COLO668 (cell line): ENCODE data around the gene CNKSR3.
A peak's percentile ranks its signal among the peaks of the same experiment; 100 is the strongest.
"Not testable (repeated sequence)": the region's sequence is repeated elsewhere in the genome, so short reads cannot be mapped to it uniquely, and the experiment has no call there.

Experiments used
- DNase-seq: peaks from one replicate; lab custom pipeline; 2025; ENCODE audit not compliant: unreplicated experiment; lab: John Stamatoyannopoulos, UW

CNKSR3 gene

DNA sequence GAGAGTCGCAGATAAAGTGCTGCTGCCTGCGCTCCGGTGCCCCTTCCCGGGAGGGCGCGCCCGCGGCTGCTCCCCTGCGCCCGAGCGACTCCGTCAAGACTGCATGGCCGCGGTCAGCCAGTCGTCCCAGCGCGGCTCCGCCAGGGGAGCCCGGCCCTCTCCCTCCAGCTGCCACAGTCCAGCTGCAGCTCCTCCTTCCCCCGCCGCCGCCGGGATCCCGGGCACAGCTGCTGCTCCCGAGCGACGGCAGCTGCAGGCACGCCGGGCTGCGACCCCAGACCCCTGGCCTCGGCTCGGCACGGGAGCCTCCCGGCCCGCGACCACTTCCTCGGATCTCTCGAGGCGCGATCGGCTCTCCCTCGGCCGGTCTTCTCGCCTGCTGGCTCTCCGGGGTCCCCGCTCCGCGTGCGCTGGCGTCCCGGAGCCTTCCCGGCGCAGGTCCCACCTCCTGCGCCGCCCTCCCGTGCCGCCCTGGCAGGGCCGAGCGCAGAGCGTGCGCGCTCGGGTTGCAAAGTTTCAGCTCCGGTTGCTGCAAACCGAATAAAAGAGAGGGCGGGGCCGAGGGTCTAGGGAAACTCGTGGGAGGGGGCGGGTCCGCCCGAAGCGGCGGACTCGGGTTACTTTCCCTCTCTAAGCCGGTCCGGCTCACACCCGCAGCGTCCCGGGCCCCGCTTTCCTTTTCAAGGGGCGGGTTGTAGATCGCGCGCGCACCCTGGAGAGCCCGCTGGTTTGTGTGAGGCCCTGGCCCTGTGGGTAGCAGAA is at the start of gene CNKSR3:
CNKSR3 (minus strand) TSS at position 542 of the 762 bp plus-strand sequence. CDS start 571 bp downstream, outside the sequence.
- DNase-seq: peak; percentile 93

DNA sequence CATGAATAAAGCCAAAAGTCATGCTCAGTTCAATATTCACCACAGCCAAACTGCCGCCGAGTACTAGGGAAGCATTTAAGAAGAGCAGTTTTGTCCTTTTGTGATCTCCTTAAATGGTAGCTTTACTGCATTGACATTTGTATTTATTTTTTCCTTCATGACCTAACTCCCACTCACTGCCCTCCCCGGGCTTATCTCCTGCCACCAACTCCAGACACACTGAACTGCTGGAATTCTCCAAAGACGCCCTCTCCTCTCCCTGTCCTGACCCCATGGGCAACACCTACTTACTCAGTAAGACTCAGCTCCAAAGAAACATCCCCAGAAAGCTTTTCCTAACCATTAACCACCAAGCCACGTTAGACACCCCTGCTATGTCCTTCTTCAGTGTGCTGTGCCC is 48.5 kb upstream of the CNKSR3 start:
- no peak for DNase-seq

DNA sequence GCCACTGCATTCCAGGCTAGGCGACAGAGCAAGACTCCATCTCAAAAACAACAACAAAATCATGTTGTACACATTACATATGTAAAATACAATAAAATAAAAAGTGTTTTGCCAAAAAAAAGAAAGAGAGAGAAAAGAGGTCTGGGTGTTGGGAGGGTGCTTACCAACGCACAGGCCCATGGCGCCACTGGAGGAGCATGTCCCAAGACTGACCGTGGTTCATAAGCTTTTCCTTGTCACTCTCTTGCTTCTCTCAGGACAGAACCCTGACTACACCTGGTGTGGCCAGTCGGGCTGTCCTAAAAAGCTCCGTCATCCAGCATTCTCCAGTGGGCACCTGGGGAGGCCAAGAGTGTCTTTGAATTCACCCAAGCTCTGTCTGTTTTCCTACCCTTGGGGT is 48.0 kb upstream of the CNKSR3 start:
- no peak for DNase-seq

DNA sequence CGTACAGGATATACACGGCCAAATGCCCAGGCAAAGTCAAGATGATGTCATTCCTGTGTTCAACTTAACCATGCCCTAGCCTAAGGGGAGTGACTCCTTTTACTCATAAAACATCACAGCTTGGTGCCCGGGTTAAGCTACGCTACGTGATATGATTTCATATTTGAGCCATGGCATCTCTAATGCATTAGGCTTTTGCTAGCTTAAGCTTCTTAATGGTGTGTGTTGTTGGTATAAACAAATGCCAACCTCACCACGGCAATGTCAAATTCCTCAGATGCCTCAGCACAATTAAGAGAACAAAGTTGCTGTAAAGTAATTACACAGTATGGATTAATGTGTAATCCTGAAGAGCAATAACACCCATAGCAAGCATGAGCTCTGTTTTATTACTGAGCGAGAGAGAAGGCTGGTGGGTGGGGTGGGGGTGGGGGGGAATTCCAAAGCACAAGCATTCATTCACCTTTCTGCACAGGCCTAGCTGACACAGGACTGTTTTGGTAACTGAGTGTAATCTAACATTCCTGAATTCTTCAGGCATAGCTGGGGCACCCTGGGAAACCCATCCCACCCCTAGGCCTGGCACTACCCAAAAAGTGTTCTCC is 44.7 kb upstream of the CNKSR3 start:
- no peak for DNase-seq

DNA sequence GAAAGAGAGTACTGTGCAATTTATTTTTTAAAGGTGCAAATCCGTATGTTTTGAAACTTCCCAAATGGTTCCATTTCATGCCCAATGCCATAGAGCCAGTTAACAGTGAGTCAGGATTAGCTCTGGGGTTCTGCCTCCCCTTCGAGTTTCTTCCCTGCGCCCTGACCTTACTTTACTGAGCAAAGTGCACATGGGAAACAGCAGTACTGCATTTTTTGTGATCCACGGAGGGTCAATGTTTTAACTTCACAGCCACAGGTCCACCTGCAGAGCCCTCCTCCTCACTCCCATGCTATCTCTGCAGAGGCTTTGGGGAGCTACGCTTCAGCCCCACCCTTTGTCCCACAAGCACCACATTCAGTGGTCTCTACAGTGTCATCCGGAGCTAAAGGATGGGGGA is 44.0 kb upstream of the CNKSR3 start:
- DNase-seq: no peak

- no peak for DNase-seq
These were observed 40.3 kb upstream of the CNKSR3 start for GRCh38 chr6:154550779-154551178.

- DNase-seq: no peak
These were observed 38.7 kb upstream of the CNKSR3 start for GRCh38 chr6:154549179-154549578.

DNA sequence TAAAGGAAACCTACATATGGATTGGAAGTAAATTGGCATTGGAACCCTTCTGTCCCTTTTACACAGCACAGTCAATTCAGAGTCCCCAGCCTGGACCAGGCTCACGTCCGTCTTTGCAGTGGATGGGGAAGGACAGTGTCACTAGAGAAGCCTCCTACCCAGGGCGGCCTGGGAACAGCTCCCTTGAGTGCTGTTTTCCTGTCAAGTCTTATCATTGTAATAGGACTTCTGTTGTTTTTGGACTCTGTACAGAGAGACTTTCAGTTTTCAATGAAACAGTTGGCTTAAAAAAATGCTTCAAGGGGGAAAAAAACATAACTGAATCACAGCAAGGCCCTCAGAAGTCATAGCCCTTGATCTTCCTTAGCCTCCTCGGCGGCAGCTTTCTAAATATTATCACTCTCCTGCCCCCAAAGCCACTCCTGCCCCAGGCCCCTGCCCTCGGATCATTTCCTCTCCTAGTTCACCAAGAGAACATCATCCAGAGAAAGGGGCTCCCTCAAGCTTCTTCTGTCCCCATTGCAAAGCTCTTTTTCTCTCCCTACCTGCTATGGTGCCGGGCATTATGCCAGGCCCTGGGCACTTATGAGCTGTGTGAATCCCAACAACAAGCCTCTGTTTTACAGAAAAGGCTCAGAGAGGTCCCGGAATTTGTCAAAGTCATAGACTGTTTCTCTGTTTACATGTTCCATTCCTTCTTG is 37.8 kb upstream of the CNKSR3 start:
- no peak for DNase-seq

DNA sequence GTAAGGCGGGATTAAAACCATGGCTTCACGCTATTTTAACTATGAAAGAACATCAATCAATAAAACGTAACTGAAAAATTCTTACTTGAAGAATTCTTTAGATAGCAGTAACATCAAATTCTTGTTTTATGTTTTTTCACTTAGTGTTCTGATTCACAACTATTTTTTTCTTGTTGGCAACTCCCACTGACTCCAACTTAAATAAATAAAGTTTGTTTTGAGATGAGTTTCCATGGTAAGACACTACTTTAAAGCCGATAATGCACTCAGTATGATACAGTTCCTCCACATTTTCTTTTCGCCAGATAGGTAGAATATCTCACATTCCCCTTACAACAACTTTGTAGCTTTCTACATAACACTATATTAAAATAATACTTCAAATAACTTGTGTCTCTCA is 33.1 kb upstream of the CNKSR3 start:
- no peak for DNase-seq

GRCh38 chr6:154542747-154543146 is 32.3 kb upstream of the CNKSR3 start:
- no peak for DNase-seq

- DNase-seq: not testable (repeated sequence)
These were observed 31.4 kb upstream of the CNKSR3 start for GRCh38 chr6:154541837-154542236.

DNA sequence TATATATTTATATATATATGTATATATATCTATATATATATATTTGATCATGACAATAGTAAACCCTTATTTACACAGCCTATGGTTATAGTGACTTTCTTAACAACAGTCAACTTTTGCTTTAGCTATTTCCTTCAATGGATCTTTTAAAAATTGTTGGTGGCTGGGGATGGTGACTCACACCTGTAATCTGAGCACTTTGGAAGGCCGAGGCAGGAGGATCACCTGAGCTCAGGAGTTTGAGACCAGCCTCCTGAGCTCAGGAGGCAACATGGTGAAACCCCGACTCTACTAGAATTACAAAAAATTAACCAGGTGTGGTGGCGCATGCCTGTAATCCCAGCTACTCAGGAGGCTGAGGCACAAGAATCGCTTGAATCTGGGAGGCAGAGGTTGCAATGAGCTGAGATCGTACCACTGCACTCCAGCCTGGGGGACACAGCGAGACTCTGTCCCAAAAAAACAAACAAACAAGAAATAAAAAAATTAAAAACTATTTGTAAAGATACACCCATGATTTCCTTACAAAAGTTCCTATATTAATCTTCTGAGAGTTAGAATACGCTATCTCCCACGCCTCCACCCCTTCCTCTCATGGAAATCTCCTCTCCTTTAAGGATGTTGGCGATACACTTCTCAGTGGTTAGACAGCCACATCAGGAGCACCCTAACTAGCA is 29.2 kb upstream of the CNKSR3 start:
- no peak for DNase-seq

DNA sequence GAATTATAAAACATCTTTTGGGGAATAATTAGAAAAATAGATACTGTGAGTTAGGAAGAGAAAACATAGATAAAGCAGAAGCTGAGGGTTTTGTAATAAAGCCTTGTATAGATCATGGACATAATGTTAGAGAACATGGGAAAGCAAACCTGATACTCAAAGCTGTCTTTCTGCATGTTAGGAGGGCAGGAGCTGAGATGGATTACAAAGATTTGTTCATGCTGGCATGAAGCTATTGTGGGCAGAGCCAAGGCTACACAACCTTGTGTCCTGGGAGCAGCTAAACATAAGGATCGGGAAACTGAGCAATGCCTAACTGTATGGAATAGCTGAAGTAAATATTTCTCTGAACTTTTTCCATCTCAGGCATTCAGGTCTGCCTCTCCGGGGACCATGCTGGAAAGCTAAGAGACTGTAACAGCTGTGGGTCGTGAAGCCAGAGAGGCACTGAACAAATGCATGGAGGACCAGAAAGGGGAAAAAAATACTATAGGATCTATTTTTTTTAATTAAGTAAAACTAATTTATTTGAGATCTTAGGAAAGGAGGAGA is 28.2 kb upstream of the CNKSR3 start:
- no peak for DNase-seq

DNA sequence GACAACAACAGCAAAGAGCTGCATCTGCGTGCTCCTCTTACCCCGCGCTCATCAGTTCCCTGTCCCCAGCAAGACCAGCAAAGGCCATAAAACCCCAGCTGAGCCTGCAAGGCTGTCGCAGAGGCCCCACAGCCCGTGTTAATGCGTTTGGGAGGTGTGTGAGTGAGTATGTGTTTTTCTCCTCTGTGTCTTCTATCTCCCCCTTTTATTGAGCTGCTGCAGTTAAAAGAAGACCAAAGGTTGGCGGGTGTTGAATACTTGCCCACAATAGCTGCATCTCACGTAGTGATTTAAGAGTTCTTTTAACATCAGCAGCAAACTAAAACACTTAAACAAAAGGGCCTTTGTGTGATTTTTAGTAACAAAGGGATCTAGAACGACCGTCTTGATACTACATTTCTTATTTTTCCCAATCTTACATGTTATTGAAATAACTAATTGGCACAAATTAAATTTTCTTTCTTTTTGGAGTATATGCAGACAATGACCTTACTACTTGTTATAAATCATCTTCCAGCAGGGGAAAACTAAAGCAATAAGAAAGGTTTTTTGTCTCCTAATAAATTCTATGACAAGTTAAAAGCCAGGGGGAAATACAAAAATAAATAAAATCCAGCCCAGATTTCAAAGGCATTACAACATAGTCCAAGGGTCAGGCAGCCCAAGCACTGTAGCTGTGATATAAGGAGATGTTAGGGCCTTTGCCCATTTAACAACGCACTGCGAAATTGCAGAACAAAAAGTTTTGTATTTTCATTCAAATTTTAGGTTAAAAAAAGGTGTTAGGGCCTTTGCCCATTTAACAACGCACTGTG is 27.2 kb upstream of the CNKSR3 start:
- DNase-seq: no peak

- no peak for DNase-seq
These were observed 26.5 kb upstream of the CNKSR3 start for GRCh38 chr6:154536999-154537398.

DNA sequence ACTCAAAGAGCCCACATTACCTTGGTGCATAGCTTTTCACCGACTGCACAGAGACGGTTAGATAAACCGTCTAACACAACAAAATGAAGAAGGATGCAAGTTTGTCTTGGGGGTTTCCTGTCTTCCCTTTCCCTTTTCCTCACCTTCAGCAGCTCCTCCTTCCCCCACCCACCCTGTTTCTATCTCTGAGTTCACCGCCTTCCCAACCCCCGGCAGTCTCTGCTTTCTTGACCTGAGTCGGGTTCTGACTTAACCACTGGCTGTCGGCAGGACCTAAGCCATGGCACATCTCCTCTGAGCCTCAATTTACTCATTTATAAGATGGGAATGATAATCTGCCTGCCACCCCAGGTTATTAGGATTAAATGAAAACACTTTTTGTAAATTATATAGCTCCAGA is 25.8 kb upstream of the CNKSR3 start:
- DNase-seq: no peak

DNA sequence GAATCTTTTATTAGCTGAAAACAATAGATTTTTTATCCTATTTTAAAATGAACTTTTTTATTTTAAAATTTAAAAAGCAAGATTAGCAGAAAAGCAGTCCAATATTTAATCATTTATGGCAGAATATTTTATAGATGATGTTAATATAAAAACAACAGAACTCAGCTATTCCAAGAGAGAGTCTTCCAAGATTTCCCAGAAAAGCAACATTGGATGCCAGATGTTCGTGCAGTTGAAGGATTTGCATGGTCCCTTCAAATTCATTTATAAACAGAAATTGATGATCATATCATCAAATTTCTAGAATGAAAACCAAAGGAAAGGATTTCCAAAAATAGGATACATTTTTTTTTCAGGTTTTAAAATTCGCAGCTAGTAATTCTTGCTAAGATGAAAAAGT is 25.4 kb upstream of the CNKSR3 start:
- no peak for DNase-seq

GRCh38 chr6:154535147-154535546 is 24.7 kb upstream of the CNKSR3 start:
- DNase-seq: no peak

DNA sequence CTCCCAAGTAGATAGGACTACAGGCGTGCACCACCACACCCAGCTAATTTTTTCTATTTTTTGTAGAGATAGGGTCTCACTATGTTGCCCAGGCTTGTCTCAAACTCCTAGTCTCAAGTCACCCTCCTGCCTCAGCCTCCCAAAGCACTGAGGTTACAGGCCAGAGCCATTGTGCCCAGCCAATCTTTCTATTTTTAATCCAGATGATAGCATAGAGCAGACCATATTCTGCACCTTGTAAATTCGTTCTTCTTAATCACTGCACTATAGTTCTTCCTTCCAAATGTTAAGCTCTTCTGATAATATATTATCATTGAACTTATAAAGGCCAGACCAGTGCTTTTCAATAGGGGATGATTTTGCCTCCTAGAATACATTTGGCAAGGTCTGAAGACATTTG is 24.0 kb upstream of the CNKSR3 start:
- no peak for DNase-seq

DNA sequence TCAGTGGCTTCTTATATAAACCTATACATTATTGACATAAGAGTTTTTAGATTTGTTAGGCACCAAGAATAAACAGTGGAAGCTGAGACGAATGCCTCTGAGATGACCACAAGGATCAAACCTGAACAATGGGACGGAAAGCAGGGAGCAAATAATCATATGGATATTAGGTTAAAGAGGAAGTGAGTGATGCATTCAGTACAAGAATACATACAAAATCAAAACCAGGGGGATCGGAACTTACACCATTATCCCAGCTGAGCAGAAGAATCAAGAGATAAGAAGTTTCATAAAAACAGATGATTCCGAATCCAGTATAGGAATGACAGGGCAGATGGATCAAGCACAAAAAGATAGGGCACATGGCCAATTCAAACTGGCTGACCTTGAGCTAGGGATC is 21.9 kb upstream of the CNKSR3 start:
- DNase-seq: no peak

GRCh38 chr6:154529957-154530356 is 19.5 kb upstream of the CNKSR3 start:
- DNase-seq: no peak
